B cell (primary cell): ENCODE measurements around the gene LRRC45.

Source experiments
- EZH2 ChIP-seq: IDR thresholded peaks from 2 replicates; pipeline ENCODE4 v1.6.1; 2012; ENCODE audit warnings: borderline replicate concordance, low read depth, mild to moderate bottlenecking, moderate library complexity, low read length; ENCODE audit not compliant: insufficient read depth, poor library complexity, severe bottlenecking
- TF ChIP-seq, protein P1 (sequence below): fragments of 200-600 bp; IDR thresholded peaks from one replicate; pipeline ENCODE4 v1.8.0; 2022; ENCODE audit warnings: antibody characterized with exemption, mild to moderate bottlenecking

GRCh38 chr17:82053130-82053529 lies 30.0 kb downstream of the LRRC45 start:
- TF ChIP-seq, protein P1, sequence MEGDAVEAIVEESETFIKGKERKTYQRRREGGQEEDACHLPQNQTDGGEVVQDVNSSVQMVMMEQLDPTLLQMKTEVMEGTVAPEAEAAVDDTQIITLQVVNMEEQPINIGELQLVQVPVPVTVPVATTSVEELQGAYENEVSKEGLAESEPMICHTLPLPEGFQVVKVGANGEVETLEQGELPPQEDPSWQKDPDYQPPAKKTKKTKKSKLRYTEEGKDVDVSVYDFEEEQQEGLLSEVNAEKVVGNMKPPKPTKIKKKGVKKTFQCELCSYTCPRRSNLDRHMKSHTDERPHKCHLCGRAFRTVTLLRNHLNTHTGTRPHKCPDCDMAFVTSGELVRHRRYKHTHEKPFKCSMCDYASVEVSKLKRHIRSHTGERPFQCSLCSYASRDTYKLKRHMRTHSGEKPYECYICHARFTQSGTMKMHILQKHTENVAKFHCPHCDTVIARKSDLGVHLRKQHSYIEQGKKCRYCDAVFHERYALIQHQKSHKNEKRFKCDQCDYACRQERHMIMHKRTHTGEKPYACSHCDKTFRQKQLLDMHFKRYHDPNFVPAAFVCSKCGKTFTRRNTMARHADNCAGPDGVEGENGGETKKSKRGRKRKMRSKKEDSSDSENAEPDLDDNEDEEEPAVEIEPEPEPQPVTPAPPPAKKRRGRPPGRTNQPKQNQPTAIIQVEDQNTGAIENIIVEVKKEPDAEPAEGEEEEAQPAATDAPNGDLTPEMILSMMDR = no peak
- TF ChIP-seq EZH2 = no peak
